Activated T-cell treated with anti-CD3 and anti-CD28 coated beads for 48 hours (primary cell): ENCODE results near the gene MYF5.
"Not testable (repeated sequence)": the region's sequence is repeated elsewhere in the genome, so short reads cannot be mapped to it uniquely, and the experiment has no call there.

Experiments
- DNase-seq: peaks from one replicate; pipeline ENCODE4 v3.0.0-alpha.2; 2020; ENCODE audit warnings: low read depth

MYF5 gene

DNA sequence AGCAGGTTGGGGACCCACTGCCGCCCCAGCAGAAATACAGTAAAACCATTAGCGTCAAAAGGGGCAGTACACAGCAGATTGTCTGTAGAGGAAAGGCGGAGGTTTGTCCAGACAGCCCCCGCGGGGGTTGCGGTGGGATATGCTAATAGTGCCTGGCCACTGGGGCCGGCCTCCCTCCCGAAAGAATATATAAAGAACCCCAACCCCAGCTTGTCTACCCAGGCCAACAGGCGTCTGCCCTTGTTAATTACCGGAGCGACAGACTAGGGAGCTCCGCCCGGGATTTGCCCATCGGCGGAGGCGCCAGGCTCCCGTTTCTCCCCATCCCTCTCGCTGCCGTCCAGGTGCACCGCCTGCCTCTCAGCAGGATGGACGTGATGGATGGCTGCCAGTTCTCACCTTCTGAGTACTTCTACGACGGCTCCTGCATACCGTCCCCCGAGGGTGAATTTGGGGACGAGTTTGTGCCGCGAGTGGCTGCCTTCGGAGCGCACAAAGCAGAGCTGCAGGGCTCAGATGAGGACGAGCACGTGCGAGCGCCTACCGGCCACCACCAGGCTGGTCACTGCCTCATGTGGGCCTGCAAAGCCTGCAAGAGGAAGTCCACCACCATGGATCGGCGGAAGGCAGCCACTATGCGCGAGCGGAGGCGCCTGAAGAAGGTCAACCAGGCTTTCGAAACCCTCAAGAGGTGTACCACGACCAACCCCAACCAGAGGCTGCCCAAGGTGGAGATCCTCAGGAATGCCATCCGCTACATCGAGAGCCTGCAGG is at the start of gene MYF5:
MYF5 (plus strand) TSS at position 217 of the 774 bp plus-strand sequence; CDS start at position 369, 152 bp downstream.
- no peak for DNase-seq

DNA sequence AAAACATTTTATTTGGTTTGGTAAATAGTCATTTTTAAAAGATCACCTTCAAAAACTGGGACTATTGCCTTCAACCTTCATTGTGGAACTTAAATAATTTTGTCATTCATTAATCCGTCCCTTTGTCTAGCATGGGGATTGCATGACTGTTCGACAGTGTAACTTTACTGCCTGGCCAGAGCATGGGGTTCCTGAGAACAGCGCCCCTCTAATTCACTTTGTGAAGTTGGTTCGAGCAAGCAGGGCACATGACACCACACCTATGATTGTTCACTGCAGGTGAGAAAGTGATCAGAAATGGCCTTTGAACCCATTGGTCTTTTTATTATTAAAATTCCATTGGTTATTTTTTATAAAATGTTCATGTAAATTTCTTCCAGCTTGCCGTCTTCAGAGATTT is 46.5 kb upstream of the MYF5 start:
- DNase-seq: no peak

DNA sequence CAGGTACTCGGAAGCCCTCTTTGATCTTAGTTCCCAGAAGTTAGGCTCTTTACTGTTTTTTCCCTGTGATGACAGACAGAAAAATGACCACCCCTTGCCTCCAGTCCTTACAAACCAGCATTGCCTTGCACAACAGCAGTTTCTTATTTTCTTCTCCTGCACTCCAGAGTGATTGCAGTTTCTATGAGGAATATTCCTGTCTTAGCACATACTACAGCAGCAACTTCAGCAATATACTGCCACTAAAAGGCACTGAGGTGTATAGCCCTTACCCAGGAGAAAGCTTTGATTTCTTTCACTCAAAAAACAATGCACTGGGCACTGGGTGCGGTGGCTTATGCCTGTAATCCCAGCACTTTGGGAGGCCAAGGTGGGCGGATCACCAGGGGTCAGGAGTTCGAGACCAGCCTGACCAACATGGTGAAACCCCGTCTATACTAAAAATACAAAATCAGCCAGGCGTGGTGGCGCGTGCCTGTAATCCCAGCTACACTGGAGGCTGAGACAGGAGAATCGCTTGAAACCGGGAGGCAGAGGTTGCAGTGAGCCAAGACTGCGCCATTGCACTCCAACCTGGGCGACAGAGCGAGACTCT is 40.6 kb upstream of the MYF5 start:
- DNase-seq: not testable (repeated sequence)

DNA sequence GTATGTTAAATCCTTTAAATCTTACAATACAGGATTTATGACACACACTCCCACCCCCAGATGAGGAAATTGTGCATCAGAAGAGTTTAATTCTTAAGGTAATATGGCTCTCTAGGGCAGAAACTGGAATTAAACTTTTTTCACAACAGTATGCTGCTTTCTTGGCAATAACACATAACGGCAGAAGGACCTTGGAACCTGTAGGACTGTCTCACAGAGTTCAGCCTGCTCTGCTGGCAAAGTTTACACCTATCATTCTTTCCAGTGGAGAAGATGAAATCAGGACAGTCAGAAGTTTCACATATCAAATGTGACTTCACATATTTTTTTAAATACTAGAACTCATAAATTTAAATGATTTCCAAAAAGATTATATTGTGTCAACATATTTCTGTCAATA is 39.9 kb upstream of the MYF5 start:
- DNase-seq: no peak

DNA sequence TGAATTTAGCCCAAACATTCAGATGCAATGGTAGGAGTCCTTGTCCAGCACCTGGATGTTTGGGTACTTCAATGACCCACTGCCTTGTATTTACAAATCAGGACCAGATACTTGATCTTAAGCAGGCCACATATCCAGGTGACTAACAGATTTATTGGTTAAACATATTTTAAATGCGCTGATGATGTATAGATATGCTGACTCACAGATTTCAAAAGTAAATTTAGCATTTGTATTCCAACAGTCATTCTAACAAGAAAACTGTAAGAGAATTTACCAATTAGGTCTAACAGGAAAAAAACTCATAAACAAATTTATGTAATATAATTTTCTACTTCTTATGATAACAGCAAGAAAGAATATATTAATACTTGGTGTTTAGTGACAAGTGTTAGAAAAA is 38.7 kb upstream of the MYF5 start:
- DNase-seq: no peak

DNA sequence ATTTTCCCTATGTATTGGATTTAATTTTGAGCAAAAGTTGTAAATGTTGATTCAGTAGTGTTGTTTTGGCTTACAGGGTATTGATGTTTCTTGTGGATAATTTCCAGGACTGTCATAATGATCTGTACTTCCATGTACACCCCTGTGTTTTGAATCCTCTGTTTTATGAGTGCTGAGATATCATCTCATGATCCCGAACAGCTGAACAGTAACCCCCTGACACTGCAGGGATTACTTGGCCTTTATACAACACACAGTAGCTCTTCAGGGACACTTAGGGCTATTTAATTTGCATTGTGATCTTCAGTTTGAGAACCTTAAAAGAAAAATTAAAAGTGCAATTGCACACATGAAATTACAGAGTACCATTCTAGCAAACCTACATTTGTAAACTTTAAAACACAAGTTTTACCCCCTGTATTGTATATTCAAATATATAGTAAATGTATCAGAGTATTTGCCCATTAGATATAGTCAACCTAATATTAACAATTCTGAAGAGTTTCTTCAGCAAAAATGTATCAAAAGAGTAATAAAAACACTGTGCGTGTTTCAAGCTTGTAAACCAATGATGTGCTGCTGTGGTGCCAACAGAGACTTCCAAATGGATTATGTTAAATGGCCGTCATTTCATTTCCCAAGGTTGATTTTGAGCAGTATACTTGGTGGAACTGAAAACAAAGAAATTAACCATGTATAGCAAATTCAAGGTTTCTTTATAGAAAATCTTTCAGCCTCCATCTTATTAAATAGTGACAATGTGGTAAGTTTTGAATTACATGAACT is 37.2 kb upstream of the MYF5 start:
- no peak for DNase-seq

DNA sequence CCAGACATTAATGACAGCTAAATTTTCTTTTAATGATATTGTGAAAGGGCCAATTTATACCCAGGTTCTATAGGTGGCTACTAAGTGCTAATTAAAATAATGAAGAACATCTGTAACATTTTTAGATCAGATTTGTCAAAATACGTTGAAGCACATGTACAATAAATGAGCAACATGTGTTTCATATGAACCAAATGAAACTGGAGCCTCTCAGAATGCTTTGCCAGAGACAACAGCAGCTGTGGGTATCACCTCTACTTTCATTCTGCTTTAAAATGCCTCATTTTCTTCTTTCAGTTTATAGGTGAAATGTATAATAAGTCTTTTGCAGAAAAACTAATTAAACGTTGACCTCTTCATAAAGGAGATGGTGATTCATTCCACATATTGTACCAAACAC is 35.4 kb upstream of the MYF5 start:
- no peak for DNase-seq

DNA sequence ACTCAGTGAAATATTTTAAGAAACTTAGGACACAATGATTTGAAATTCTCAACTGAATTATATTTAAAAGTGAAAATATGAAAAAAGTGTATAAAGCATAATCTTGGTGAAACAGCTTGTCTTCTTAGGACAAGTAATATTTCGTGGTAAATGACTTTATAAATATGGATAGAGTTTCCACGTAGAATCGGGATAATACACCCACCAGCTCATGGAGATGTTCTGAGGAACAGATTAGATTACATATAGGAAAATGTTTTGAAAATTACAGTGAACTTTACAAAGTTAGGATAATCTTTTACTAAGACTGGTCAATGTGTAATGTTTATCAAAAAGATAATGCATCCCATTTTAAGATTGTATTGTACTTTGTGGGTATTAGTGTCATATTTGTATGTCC is 34.9 kb upstream of the MYF5 start:
- DNase-seq: no peak

DNA sequence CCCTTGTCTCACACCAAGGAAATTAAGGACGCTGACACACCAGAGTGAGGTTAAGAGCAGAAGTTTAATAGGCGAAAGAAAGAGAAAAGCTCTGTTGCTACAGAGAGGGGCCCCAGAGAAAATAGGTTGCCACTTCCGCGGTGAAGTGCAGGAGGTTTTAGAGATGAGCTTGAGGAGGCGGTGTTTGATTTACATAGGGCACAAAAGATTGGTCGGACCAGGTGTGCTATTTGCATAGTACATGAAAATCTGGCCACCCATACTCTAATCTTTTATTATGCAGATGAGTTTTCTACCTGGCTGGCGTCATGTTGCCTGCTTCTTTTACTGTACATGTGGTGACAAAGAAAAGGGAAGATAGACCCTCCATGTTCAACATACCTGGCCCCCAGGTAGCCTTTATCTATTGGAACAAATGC is 32.6 kb upstream of the MYF5 start:
- no peak for DNase-seq

DNA sequence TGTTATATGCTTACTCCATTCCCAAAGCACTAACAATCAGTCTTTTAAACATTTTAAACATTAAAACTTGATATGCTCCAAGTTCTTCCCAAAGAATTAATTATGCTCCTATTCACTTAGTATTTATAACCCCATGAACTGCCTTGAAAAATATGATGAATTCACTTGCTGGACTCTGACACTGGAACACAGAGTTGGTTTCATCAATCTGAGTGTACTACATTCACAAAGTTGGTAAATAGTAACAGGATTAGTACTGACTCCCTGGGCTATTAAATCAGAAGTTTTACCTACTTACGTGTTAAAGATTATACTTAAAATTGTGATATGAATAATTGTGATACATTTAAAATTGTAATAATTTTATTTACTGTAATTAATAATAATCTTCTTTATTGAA is 26.6 kb upstream of the MYF5 start:
- DNase-seq: no peak

DNA sequence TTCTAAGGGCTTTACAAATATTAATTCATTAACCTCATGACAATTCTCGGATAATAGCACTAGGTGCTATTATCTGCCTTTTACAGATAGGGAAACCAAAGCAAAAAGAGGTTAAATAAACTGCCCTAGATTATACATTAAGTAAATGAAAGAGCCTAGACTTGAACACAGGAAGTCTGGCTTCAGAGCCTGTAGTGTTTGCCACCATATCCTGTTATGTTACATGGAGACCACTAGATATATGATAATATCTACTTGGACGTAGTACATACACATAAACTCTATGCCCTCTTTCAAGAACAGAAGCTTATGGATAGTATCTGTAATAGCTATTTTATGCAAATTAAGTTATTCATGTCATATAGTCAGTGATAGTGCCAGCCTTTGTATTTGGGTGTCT is 26.2 kb upstream of the MYF5 start:
- no peak for DNase-seq

DNA sequence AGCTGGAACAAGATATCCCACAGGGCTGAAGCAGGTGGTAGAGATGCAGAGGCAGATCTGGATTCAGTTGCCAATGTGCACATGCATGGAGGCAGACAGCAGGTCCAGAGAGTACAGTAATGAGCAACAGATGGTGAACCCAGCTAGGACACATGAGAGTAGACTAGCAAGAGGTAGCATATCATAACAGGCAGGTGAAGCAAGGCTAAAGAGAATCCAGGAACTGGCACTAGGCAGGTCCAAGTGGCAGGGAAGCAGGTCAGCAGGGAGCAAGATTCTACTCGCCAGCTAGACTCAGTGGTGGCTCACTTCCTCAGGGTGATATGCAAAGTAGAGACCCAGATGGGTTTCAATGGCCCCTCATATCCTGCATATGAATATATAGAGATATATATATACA is 24.6 kb upstream of the MYF5 start:
- DNase-seq: no peak

DNA sequence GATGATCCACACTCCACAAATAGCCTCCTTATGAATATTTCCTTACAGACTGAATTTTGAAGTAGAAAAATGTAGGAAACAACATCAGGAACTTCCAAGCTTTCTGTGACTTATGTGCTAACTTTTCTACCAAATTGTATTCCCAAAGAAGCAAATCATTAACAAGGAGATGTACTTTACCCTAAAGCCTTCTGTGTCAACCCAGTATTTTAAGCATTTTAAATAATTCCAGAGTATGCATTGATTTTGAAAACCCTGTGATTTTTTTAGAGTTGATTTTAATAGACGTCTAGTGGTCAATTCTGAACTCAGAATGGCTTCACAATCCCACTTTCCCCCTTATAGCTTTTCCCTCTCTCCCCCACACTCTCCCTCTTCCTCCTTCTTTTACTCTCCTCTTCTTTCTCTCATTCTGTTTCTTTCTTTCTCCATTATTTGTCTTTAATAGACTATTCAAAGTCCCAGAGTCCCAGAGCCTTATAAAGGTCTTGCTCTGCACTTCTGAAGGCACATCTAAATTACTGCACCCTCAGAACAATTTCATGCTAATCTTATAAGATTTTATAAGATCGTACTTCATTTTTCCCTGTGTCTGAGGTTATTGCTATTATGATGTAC is 19.3 kb upstream of the MYF5 start:
- no peak for DNase-seq

DNA sequence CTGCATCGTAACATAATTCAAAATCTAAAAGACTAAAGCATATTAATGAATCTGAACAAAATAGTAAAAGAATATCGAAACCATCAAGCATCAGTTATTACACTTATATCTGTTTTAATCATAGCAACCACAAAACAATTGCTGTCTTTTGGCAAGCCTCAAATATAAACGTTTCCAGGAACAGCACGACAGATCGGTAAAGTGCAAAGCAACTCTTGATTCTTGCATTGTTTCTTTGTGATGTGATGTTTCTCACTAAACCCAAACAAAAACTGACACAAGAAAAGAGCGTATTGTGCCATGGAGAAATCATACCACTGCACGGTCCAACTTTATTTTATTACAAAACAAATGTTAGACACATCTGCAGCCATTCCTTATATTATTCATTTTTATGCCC is 18.5 kb upstream of the MYF5 start:
- no peak for DNase-seq

DNA sequence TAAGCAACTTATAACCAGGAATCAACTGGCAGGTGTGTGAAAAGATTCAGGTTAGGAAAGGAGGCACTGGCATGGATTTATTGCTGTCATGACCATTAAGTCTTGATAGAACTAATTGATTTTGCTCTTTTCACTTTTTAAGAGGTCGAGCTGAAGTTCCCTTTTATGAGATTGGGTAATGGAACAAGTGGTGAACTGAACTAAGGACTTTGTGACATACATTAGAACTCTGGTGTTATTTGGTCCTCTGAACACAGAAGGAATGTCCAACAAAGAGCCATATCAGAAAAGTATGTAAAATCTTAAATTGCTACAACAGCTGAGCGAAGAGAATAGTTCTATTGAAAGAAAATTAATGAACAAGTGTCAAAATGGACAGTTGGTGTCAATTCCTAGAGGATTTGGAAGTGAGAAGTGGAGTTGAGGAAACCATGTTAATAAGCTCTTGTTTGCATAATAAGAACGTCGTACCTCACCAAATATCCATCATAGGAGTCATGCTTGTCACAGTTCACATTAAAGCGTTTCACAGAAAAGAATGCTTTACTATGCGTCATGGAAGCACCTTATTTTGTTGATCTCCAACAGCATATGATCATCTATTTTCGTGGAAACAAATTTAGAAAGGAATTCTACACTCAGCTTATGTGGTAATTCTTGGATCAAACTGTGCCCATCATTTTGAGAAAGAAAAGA is 17.7 kb upstream of the MYF5 start:
- no peak for DNase-seq

DNA sequence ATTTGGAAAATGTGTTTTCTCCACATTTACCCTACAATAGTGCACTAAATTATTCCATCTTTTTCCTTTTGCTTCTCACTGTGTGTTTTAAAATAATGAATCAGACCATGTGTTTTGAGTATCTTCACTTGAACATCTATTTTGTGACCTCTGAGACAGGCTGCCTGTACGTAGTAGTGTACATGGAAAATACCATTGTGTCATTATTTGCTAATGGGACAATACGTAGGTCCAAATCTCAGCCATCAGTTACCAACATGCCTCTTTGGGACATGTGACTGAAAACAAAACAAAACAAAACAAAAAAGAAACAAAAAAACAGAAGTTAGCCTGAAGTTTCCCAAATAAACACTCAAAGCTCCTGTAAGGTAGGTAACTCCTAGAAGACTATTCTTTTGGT is 16.4 kb upstream of the MYF5 start:
- no peak for DNase-seq

DNA sequence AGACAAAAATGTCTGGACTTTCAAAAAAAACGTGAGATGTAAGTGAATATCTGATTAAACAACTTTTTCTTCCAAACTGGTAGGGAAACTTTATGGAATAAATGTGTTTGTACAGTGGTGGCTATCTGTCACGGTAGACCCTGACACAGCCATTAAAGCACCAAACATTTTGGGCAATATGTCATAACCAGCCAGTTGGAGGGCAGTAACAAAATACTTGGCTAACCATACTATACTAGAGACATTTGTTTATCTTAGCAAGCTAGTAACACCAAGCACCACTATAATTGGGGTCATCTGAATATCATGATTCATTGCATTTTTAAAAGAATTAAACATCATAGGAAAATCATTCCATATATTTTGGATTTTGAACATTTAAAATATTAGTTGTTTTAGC is 15.3 kb upstream of the MYF5 start:
- DNase-seq: no peak

DNA sequence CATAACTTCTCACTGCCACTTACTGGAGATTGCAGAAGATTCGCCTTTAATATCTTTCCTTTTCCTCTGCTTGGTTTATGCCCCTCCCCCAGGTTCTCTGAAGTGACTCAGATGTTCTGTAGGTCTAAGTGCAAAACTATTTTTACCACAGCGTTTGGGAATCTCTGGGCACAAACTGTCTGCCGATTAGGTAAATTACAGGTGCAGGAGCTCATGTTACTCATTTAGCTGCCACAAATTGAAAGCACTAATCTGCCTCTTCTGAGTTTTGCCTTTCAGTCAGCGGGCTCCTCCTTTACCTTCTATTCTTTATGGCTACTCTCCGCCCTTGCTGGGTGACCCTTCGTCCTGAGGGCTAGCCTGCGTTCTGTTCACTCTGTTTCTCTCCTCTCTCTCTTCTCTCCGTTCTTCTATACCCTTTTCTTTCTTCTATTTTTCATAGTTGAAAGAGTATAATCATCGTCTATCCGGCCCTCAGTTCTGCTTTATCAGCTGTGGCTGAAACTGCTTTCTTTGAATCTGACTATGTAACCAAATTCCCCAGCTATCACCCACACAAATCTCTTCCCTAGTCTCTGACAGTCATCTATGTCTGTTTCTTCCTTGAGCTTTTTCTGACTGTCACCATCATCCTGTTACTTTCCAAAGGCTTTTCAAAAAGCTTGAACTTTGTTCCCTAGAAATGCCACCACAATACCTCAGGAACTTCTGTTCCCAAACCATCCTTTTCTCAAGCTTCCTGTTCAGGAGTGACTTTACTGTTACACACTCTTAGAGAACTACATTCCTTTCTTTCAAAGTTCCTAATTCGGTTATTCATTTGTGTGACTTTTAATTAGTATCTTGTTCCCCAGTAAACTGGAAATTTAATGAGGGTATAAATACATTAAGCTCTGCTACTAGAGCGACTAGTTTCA is 13.6 kb upstream of the MYF5 start:
- no peak for DNase-seq

DNA sequence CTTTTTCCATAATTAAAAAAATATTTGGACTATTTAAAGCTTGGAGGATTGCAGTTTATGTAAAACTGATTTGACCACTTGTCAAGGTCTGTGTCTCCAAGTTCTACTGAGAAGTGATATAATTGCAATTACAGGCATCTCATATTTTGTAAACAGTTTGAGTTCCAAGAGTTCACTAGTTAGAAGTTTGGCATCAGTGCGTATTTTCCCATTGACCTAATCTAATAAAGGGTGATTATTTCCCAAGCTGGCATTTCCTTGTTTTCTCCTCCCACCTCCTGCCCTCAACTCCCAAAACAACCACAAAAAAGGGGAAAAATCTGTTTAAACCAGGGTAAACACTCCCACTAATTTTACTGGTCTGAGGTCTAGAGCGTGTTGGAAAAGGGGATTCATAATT is 12.3 kb upstream of the MYF5 start:
- DNase-seq: no peak

DNA sequence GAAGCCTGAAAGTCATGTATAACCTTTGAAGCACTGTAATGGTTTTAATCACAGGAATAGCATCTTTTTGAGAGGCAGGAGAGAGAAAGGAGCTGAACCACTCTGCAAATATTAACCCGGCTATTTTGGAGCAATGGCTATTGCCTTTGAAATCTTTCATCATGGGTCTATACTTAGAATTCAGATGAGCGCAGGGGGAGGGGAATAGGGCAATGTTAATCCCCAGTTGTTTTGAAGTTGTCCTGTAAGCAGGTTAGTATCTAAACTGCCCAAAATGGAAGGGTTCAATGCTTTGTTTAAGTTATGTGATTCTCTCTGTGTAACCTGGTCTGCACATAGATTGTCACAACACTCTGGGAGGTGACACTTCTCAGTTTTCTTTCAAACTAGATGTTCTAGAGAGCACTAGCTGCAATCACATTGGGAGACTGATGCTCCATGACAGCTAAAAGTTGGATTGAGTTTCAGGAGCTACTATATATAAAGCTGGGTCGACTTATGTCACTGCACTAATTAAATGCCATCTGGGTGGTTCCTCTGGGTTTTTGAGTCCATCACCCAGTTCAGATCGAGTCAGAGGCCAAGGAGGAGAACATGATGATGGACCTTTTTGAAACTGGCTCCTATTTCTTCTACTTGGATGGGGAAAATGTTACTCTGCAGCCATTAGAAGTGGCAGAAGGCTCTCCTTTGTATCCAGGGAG is 9.4 kb upstream of the MYF5 start, which contains the start of gene MYF6:
MYF6 (plus strand) TSS at position 509 of the 704 bp plus-strand sequence; CDS start at position 595, 86 bp downstream.
- no peak for DNase-seq
